Endothelial cell (in vitro differentiated cells): Measurements from ENCODE around the gene SCG5. TPM values are rescaled to one million over a fixed set of nuclear protein-coding genes. Genes with fewer than 3 reads are reported as not detected.

Experiments used
- DNase-seq: peaks from one replicate; pipeline ENCODE4 v3.0.0; 2021; ENCODE audit warnings: low spot score
- H3K27ac Mint-ChIP-seq: one replicate; pipeline ENCODE4 v1.8.0; 2021; ENCODE audit warnings: mixed read lengths, inconsistent platforms; ENCODE audit not compliant: unreplicated experiment
- H3K27me3 Mint-ChIP-seq: one replicate; pipeline ENCODE4 v1.8.0; 2021; ENCODE audit warnings: mild to moderate bottlenecking, moderate library complexity, mixed read lengths, inconsistent platforms; ENCODE audit not compliant: unreplicated experiment
- H3K36me3 Mint-ChIP-seq: one replicate; pipeline ENCODE4 v1.8.0; 2021; ENCODE audit warnings: mild to moderate bottlenecking, low read depth, mixed read lengths, inconsistent platforms; ENCODE audit not compliant: unreplicated experiment
- H3K4me1 Mint-ChIP-seq: one replicate; pipeline ENCODE4 v1.8.0; 2021; ENCODE audit warnings: mild to moderate bottlenecking, mixed read lengths, inconsistent platforms; ENCODE audit not compliant: unreplicated experiment
- H3K4me3 Mint-ChIP-seq: one replicate; pipeline ENCODE4 v1.8.0; 2021; ENCODE audit warnings: mild to moderate bottlenecking, mixed read lengths, inconsistent platforms; ENCODE audit not compliant: unreplicated experiment
- H3K9me3 Mint-ChIP-seq: one replicate; pipeline ENCODE4 v1.8.0; 2021; ENCODE audit warnings: mixed read lengths, inconsistent platforms; ENCODE audit not compliant: unreplicated experiment
- CTCF ChIP-seq: fragments of 200-600 bp; sonication (generic); IDR thresholded peaks from one replicate; pipeline ENCODE4 v1.5.0; 2021; ENCODE audit warnings: antibody characterized with exemption; ENCODE audit not compliant: unreplicated experiment
- total RNA-seq: library from RNA; stranded (reverse); fragmentation: NEBNext Ultra II Directional; extraction: Animal tissue kit (Norgen Biotek cat#: 25700); gene quantifications from one replicate; pipeline ENCODE4 v1.2.1, GENCODE V29; 2021; ENCODE audit not compliant: unreplicated experiment

The SCG5 gene
- total RNA-seq, 1 donor from 2014 or later = 15.6 TPM

GRCh38 chr15:32636410-32636809 lies 5.1 kb upstream of the SCG5 start:
- Mint-ChIP-seq H3K36me3 (peaks cover 7% of the 10 kb centered on the region), H3K9me3 (no peaks in the 10 kb centered on the region), H3K27ac (no peak overlapping the region), H3K4me1 (peaks cover 3% of the 10 kb centered on the region), H3K27me3 (peaks cover 2% of the 10 kb centered on the region), H3K4me3 (no peak overlapping the region)
- no peak for DNase-seq
- TF ChIP-seq CTCF = no peak

- H3K27me3 Mint-ChIP-seq = peaks cover 2% of the 10 kb centered on the region
These were observed 4.5 kb upstream of the SCG5 start for GRCh38 chr15:32636908-32637567.

GRCh38 chr15:32637704-32638103 lies 3.8 kb upstream of the SCG5 start:
- no peak for DNase-seq
- Mint-ChIP-seq H3K4me3 (no peak overlapping the region), H3K27ac (no peak overlapping the region), H3K27me3 (peaks cover 2% of the 10 kb centered on the region), H3K4me1 (peaks cover 9% of the 10 kb centered on the region), H3K9me3 (no peaks in the 10 kb centered on the region), H3K36me3 (peaks cover 7% of the 10 kb centered on the region)
- no peak for TF ChIP-seq CTCF

More at GRCh38 chr15:32636908-32637567, 4.5 kb upstream of the SCG5 start:
- peaks cover 7% of the 10 kb centered on the region for H3K4me1 Mint-ChIP-seq
- TF ChIP-seq CTCF = no peak
- H3K9me3 Mint-ChIP-seq = no peaks in the 10 kb centered on the region
- no peak overlapping the region for H3K27ac Mint-ChIP-seq
- H3K4me3 Mint-ChIP-seq = no peak overlapping the region
- peaks cover 7% of the 10 kb centered on the region for H3K36me3 Mint-ChIP-seq
- DNase-seq = no peak

- DNase-seq = no peak
- TF ChIP-seq CTCF = no peak
- H3K27ac Mint-ChIP-seq = no peak overlapping the region
- peak overlapping the region; percentile 59 for H3K4me3 Mint-ChIP-seq
- no peaks in the 10 kb centered on the region for H3K9me3 Mint-ChIP-seq
- H3K27me3 Mint-ChIP-seq = peaks cover 2% of the 10 kb centered on the region
- peaks cover 19% of the 10 kb centered on the region for H3K4me1 Mint-ChIP-seq
- H3K36me3 Mint-ChIP-seq = no peaks in the 10 kb centered on the region
These were observed 1.3 kb downstream of the SCG5 start for GRCh38 chr15:32642667-32643435.

DNA sequence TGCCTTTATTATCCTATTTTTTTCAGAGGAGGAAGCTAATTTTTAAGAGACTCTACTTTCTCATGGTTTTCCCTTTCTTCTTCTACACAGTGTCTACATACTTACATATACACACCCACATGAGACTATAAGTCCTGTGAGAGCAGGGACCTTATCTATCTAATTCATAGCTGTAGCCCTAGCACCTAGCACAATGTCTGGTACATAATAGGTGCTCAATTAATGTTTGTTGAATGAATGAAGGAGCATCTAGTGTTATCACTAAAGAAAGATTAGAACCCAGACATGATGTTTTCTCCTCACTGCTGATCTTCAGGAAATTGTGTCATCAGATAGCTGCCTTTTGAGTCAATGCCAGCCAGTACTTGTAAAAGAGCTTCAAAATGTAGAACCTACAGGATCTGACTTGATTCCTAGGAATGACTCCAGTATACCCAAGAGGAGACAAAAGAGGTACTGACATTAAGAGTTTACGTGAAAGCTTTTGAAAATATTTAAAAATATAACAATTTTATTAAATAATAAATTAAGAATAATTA lies 2.5 kb downstream of the SCG5 start:
- H3K4me3 Mint-ChIP-seq = no peak overlapping the region
- DNase-seq = no peak
- no peak overlapping the region for H3K27ac Mint-ChIP-seq
- peaks cover 2% of the 10 kb centered on the region for H3K27me3 Mint-ChIP-seq
- no peak for TF ChIP-seq CTCF
- peaks cover 26% of the 10 kb centered on the region for H3K4me1 Mint-ChIP-seq
- no peaks in the 10 kb centered on the region for H3K9me3 Mint-ChIP-seq
- H3K36me3 Mint-ChIP-seq = no peaks in the 10 kb centered on the region
